GM19328 (cell line): ENCODE measurements around the gene SLC12A7.
"Not testable (repeated sequence)": the region's sequence is repeated elsewhere in the genome, so short reads cannot be mapped to it uniquely, and the experiment has no call there.

ENCODE experiments used
- ATAC-seq: cut with Tn5 transposase; IDR thresholded peaks from one replicate; pipeline ENCODE4 v1.9.1; 2021; ENCODE audit warnings: mild to moderate bottlenecking, moderate library complexity; ENCODE audit not compliant: unreplicated experiment

The SLC12A7 gene

GRCh38 chr5:1083026-1083425, 28.8 kb downstream of the SLC12A7 start:
- ATAC-seq, result not testable (repeated sequence)

GRCh38 chr5:1081519-1081918, 30.3 kb downstream of the SLC12A7 start:
- no peak for ATAC-seq

- ATAC-seq, result no peak
These were observed 31.4 kb downstream of the SLC12A7 start for GRCh38 chr5:1080432-1080831.

- ATAC-seq, result no peak
These were observed 31.9 kb downstream of the SLC12A7 start for GRCh38 chr5:1079961-1080360.

GRCh38 chr5:1079486-1079885, 32.4 kb downstream of the SLC12A7 start:
- ATAC-seq, result no peak

- no peak for ATAC-seq
These were observed 33.0 kb downstream of the SLC12A7 start for GRCh38 chr5:1078851-1079250.

- ATAC-seq, result no peak
These were observed 33.7 kb downstream of the SLC12A7 start for GRCh38 chr5:1078206-1078605.

- no peak for ATAC-seq
These were observed 34.3 kb downstream of the SLC12A7 start for GRCh38 chr5:1077491-1078020.

- no peak for ATAC-seq
These were observed 34.8 kb downstream of the SLC12A7 start for GRCh38 chr5:1077026-1077425.

GRCh38 chr5:1076406-1076805, 35.5 kb downstream of the SLC12A7 start:
- no peak for ATAC-seq

- no peak for ATAC-seq
These were observed 35.9 kb downstream of the SLC12A7 start for GRCh38 chr5:1075931-1076330.

- ATAC-seq, result no peak
These were observed 36.3 kb downstream of the SLC12A7 start for GRCh38 chr5:1075555-1075881.

GRCh38 chr5:1074816-1075554, 36.9 kb downstream of the SLC12A7 start:
- ATAC-seq, result no peak

- ATAC-seq, result no peak
These were observed 37.6 kb downstream of the SLC12A7 start for GRCh38 chr5:1074226-1074625.

- no peak for ATAC-seq
These were observed 38.4 kb downstream of the SLC12A7 start for GRCh38 chr5:1073239-1074102.

GRCh38 chr5:1069720-1070088, 42.2 kb downstream of the SLC12A7 start:
- no peak for ATAC-seq

GRCh38 chr5:1068895-1069719, 42.8 kb downstream of the SLC12A7 start:
- no peak for ATAC-seq

- no peak for ATAC-seq
These were observed 43.5 kb downstream of the SLC12A7 start for GRCh38 chr5:1068204-1068894.

- no peak for ATAC-seq
These were observed 44.4 kb downstream of the SLC12A7 start for GRCh38 chr5:1067141-1068121.
